Testis (tissue), 3 donors: ENCODE results near the gene FAM200C. TPM values are rescaled to one million over a fixed set of nuclear protein-coding genes. Genes with fewer than 3 reads are reported as not detected.

Source experiments
- DNase-seq: peaks from one replicate; pipeline ENCODE4 v3.0.0-alpha.2; 2019
- H3K27ac ChIP-seq, 2 donors: fragments of 200-600 bp; sonication (generic); one replicate each; pipeline ENCODE4 v1.5.1; 2019
- H3K27me3 ChIP-seq: fragments of 200-600 bp; sonication (generic); one replicate; pipeline ENCODE4 v1.5.1; 2019
- H3K36me3 ChIP-seq: fragments of 200-600 bp; sonication (generic); one replicate; pipeline ENCODE4 v1.5.1; 2017; ENCODE audit warnings: low read depth; ENCODE audit errors: missing control alignments
- H3K4me1 ChIP-seq: fragments of 200-600 bp; sonication (generic); one replicate; pipeline ENCODE4 v1.5.1; 2019
- H3K4me3 ChIP-seq, 2 donors: fragments of 200-600 bp; sonication (generic); one replicate each; pipeline ENCODE4 v1.5.1; 2017 to 2019
- H3K9me3 ChIP-seq: fragments of 200-600 bp; sonication (generic); one replicate; pipeline ENCODE4 v1.5.1; 2017
- POLR2A ChIP-seq: fragments of 450-650 bp; IDR thresholded peaks from one replicate; pipeline ENCODE4 v1.6.1; 2017; ENCODE audit warnings: antibody characterized with exemption, mild to moderate bottlenecking, moderate library complexity
- WGBS, 2 donors: methylation state at CpG; one replicate each; pipeline ENCODE4 v1.1.5; 2018; 5-methylcytosine and 5-hydroxymethylcytosine counted together
- intact Hi-C: fragments of 100-400 bp; cut with DNase I; formaldehyde crosslinking; loops from one replicate; pipeline ENCODE4 v1.15.1; 2023; ENCODE audit warnings: low total_unique reads
- polyA plus RNA-seq: library from polyadenylated mRNA; stranded (reverse); fragments of 350-450 nt; fragmentation: Illumina TruSeq; extraction: RNeasy Lipid Tissue Mini Kit (QIAGEN cat#74804); gene quantifications from one replicate; pipeline ENCODE4 v1.2.3, GENCODE V29; 2014; ENCODE audit warnings: low read depth, low replicate concordance; ENCODE audit not compliant: insufficient read depth
- total RNA-seq, 2 donors: library from RNA; depleted of rRNA; stranded (reverse); fragments of >200 nt; gene quantifications; one replicate each; pipeline ENCODE4 v1.2.3, GENCODE V29; 2016
- TF ChIP-seq, protein P1 (sequence below), 3 experiments: fragments of 450-650 bp in 2 of 3; fragments of 200-600 bp in 1 of 3; sonication (generic) in 1 of 3; IDR thresholded peaks; one replicate each; pipeline ENCODE4 v1.5.1; 2016 to 2019; ENCODE audit warnings: antibody characterized with exemption in 3 of 3, mild to moderate bottlenecking in 2 of 3, moderate library complexity in 1 of 3

FAM200C gene
- total and polyA plus RNA-seq, 3 donors from 2014 or later = 5.5 to 11.1 (median 10.6) TPM

GRCh38 chr5:160349935-160350303, 49.9 kb downstream of the FAM200C start:
- no peaks in the 10 kb centered on the region for H3K27me3 ChIP-seq
- no peaks in the 10 kb centered on the region for H3K36me3 ChIP-seq
- H3K9me3 ChIP-seq = no peaks in the 10 kb centered on the region
- DNase-seq = no peak
- H3K4me1 ChIP-seq = peaks cover 6% of the 10 kb centered on the region
- no peak overlapping the region for H3K27ac ChIP-seq
- no peak overlapping the region for H3K4me3 ChIP-seq
- TF ChIP-seq, protein P1, sequence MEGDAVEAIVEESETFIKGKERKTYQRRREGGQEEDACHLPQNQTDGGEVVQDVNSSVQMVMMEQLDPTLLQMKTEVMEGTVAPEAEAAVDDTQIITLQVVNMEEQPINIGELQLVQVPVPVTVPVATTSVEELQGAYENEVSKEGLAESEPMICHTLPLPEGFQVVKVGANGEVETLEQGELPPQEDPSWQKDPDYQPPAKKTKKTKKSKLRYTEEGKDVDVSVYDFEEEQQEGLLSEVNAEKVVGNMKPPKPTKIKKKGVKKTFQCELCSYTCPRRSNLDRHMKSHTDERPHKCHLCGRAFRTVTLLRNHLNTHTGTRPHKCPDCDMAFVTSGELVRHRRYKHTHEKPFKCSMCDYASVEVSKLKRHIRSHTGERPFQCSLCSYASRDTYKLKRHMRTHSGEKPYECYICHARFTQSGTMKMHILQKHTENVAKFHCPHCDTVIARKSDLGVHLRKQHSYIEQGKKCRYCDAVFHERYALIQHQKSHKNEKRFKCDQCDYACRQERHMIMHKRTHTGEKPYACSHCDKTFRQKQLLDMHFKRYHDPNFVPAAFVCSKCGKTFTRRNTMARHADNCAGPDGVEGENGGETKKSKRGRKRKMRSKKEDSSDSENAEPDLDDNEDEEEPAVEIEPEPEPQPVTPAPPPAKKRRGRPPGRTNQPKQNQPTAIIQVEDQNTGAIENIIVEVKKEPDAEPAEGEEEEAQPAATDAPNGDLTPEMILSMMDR (IDR thresholded peaks at IDR 0.05) = no peak
- TF ChIP-seq POLR2A = no peak
- intact Hi-C loops = loop anchor here (5.0 kb wide), 2 partner anchors 153 to 328 kb away; no protein-coding TSS in a partner anchor
- WGBS, 2 donors = 78 to 80% methylated on average over 4 of the region's 4 CpGs

DNA sequence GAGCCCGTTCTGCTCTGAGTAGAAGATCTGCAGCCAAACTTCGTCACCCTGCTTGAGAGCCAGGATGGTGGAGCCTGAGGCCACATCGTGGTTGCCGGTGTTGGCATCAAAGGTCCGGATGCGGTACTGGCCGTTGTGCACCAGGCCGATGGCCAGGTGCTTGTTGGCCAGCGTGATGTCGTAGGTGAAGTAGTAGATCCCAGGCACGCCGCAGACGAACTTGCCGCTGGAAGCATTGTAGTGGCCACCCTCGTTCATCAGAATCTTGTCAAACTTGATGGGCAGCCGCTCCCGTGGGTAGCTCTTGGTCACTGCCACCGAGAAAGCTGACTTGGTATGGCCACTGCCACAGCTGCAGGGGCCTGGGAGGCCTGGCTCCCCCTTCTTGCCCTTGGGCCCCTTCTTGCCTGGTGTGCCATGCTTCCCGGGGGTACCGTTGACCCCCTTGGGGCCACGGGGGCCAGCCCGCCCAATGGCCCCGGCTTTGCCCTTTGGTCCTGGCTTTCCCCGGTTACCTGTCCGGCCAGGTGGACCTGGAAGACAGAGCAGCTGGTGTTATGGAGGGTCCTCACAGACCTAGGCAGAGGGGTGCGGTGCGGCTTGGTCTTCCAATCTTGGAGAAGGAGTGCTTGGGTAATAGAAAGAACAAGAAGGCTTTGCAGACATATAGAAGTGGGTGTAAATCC, 50.5 kb downstream of the FAM200C start:
- H3K9me3 ChIP-seq = no peaks in the 10 kb centered on the region
- TF ChIP-seq, protein P1 (IDR thresholded peaks at IDR 0.05) = no peak
- intact Hi-C loops = loop anchor here (5.0 kb wide), 2 partner anchors 152 to 327 kb away; no protein-coding TSS in a partner anchor

DNA sequence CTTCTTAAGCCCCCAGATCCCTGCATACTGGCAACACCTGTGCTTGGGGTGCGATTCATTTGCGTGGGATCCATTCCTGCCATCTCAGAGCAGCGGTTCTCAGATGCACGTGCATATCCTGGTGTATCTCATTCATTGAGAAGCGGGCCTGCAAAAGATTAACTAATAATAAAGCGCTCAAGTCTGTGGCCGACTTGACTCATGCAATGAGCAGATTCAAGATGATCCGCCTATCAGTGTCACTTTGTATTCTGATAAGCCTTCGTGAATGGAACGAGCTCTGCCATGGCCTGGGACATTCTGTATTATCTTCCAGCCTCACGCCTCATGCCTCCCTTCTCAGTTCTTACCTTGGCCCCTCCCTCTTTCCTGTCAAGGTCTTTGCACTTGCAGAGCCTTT, 51.8 kb downstream of the FAM200C start:
- no peak for TF ChIP-seq POLR2A
- TF ChIP-seq, protein P1 (IDR thresholded peaks at IDR 0.05) = no peak
- Histone ChIP-seq H3K4me1 (peaks cover 18% of the 10 kb centered on the region), H3K36me3 (no peaks in the 10 kb centered on the region), H3K27me3 (no peaks in the 10 kb centered on the region), H3K9me3 (no peaks in the 10 kb centered on the region), H3K4me3 (no peak overlapping the region), H3K27ac (no peak overlapping the region)
- 76 to 80% methylated on average over 11 of the region's 11 CpGs for WGBS, 2 donors
- peak; percentile 79 for DNase-seq
- intact Hi-C loops = loop anchor here (5.0 kb wide), 2 partner anchors 151 to 326 kb away; no protein-coding TSS in a partner anchor

More for the DNA sequence above, 50.5 kb downstream of the FAM200C start:
- Histone ChIP-seq H3K4me1 (peaks cover 6% of the 10 kb centered on the region), H3K36me3 (no peaks in the 10 kb centered on the region), H3K27ac (no peak overlapping the region), H3K4me3 (no peak overlapping the region), H3K27me3 (no peaks in the 10 kb centered on the region)
- DNase-seq = no peak
- WGBS, 2 donors = 90 to 98% methylated on average over 18 to 26 of the region's 27 CpGs

GRCh38 chr5:160347448-160347847, 52.4 kb downstream of the FAM200C start:
- no peaks in the 10 kb centered on the region for H3K9me3 ChIP-seq
- no peaks in the 10 kb centered on the region for H3K27me3 ChIP-seq
- no peaks in the 10 kb centered on the region for H3K36me3 ChIP-seq
- H3K27ac ChIP-seq = peak overlapping the region; percentile 59 to 69
- intact Hi-C loops = loop anchor here (5.0 kb wide), 2 partner anchors 150 to 325 kb away; no protein-coding TSS in a partner anchor
- H3K4me3 ChIP-seq = no peak overlapping the region
- peak; percentile 76 for DNase-seq
- peaks cover 24% of the 10 kb centered on the region for H3K4me1 ChIP-seq
- 41 to 44% methylated on average over 6 of the region's 6 CpGs for WGBS, 2 donors
- no peak for TF ChIP-seq POLR2A
- TF ChIP-seq, protein P1 (IDR thresholded peaks at IDR 0.05) = no peak

Other genes starting within 250 kb of the FAM200C start
- gene FABP6, start 170.5 kb downstream of the FAM200C start, total RNA-seq = 1 to 10 TPM in 1 of 2 donors, under 1 TPM in 1; 0.94 to 1.5 TPM
- gene FABP6, start 170.5 kb downstream of the FAM200C start, polyA plus RNA-seq = 4.0 TPM
- 10 to 100 TPM; 41.4 to 47.0 TPM for gene CCNJL, start 87.5 kb downstream of the FAM200C start, total RNA-seq
- gene CCNJL, start 87.5 kb downstream of the FAM200C start, polyA plus RNA-seq = 23.6 TPM
- 1 to 10 TPM; 6.4 to 8.2 TPM for gene C1QTNF2, start 29.4 kb downstream of the FAM200C start, total RNA-seq
- gene C1QTNF2, start 29.4 kb downstream of the FAM200C start, polyA plus RNA-seq = 3.7 TPM
- 10 to 100 TPM; 92.4 to 100.0 TPM for gene SLU7, start 19.0 kb upstream of the FAM200C start, total RNA-seq
- gene SLU7, start 19.0 kb upstream of the FAM200C start, polyA plus RNA-seq = 60.1 TPM
- gene PTTG1, start 21.8 kb upstream of the FAM200C start, total RNA-seq = 100 to 1,000 TPM; 153 to 209 TPM
- gene PTTG1, start 21.8 kb upstream of the FAM200C start, polyA plus RNA-seq = 429 TPM